Suppressor macrophage (primary cell): ENCODE measurements around the gene LMO7.
"Not testable (repeated sequence)": the region's sequence is repeated elsewhere in the genome, so short reads cannot be mapped to it uniquely, and the experiment has no call there.

ENCODE experiments used
- DNase-seq, 4 experiments: peaks; one replicate each; pipeline ENCODE4 v3.0.0-alpha.2; 2020 to 2022

LMO7 gene

DNA sequence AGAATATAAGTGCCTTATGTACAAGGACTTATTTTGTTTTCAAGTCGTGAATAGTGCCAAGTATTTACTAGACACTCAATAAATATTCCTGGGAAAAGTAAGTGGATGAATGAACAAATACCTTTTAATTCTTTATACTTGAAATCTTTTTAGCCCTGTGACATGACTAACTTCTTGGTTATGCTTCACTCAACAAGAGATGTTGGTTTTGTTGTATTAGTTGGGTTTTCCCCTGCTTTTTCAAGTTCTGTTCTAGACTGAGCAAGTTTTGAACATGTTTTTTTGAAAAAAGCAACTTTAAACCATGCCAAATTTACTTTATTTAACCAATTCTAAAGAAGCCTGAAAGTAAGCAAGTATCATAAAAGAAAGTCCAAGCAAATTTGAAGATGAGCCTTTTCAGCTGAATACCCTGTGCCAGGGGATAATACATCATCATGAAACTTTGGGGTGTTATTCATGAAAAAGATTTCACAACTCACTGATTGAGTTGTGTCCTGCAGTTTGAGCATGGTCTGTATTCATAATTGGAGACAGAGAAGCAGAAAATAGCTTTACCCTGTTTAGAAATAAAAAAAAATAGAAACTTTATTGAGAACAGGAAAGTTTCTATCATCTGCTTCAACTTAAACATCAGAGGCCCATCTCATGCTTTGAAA, 11.1 kb downstream of the LMO7 start:
- DNase-seq, result no peak

DNA sequence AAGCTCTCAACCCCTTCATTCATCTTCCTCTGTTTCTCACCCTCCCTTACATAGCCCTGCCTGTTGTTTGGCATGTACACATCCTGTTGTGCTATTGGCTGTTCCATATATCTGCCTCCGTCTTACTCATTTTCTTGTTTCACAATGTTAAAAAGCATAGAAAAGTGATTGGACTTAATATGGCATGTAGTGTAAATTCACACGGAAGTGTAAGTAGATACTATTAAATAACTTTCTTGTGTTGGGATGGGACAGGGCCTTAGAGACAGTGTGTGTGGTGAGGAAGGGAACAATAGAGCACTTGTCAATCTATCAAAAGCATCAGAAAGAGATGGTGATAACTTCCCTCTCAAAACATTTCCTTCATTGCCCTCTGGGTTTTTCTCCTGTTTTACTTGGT, 12.3 kb downstream of the LMO7 start:
- DNase-seq, result no peak

- no peak for DNase-seq
Measured at GRCh38 chr13:75651013-75651412, 14.9 kb downstream of the LMO7 start.

DNA sequence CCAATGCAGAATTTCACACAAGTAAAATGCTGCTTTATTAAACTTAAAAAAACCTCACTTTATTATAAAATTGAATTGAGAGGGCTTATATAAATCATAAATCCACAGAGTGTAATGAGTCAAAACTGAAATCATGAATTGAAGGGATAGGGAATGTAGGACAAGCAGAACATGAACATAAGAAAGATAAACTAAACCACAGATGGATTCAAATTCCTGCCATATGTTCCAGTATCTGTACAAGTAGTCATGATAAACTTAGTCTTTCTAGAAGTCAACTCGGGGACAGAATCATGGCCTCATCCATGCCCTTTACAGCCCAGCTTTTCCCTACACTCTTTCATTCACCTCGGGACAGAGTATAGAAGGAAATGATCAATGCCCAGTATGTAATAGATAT, 16.6 kb downstream of the LMO7 start:
- DNase-seq, result no peak

- no peak for DNase-seq
Measured at GRCh38 chr13:75656425-75656989, 20.4 kb downstream of the LMO7 start.

DNA sequence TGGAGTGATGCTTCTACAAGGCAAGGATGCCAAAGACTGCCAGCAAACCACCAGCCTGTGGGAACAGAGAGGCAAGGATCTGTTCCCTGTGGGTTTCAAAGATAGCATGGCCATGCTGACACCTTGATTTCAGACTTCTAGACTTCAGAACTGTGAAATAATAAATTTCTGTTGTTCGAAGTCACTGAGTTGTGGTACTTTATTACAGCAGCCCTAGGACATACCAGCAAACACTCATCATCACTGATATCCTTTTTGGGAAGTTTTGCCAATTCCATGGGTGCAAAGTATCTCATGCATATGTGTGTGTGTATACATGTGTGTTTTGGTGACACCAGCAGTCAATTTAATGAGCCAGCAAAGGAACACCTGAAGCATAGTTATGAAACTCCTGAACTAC, 21.0 kb downstream of the LMO7 start:
- no peak for DNase-seq

DNA sequence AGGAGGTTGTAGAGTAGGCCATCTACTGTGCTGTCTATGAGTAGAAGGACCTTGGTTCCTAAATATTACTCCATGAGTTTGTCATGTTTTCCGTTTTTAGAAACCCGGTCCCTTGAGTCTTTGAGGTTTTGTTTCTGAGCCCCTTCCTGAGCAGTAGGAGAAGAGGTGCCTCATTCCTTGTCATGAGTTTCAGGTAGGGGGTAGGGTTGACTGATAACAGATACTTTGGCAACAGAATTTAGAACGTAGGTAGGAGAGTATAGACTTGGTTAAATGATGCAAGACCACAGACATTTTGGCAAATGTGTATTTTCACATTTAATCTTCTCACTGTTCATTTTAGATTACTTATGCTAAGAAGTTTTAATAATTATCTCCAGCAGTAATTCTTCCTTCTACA, 24.6 kb downstream of the LMO7 start:
- no peak for DNase-seq

GRCh38 chr13:75661443-75661842, 25.3 kb downstream of the LMO7 start:
- no peak for DNase-seq

DNA sequence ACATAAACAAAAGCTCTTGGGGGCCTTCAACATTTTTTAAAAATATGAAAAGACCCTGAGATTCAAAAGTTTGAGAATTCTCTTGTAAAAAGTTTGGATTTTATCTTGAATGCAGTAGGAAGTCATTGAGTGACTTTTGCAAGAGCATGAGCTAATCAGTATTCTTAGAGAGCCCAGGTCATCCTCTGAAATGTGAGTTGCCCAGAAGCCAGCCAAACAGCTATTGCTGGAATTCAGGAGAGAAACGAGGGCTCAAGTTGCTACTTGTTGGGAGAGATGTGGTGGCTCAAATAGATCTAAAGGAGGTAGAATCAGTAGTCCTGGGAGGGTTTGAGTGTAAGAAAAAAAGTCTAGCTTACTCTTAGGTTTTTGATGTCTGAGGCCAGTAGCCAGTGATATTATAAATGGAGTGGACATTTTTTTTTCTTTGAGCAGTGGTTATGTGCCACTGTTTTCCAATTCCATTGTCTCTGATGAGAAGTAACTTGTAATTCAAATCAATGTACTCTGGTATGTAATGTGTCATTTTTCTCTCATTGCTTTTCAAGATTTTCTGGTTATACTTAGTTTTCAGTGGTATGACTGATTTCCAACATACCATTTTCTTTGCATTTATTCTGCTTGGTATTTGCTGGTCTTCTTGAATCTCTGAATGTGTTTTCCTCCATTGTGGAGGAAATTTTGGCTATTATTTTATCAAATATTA, 30.7 kb downstream of the LMO7 start:
- peak in 2 of 4 experiments; percentile 1 to 7 for DNase-seq

DNA sequence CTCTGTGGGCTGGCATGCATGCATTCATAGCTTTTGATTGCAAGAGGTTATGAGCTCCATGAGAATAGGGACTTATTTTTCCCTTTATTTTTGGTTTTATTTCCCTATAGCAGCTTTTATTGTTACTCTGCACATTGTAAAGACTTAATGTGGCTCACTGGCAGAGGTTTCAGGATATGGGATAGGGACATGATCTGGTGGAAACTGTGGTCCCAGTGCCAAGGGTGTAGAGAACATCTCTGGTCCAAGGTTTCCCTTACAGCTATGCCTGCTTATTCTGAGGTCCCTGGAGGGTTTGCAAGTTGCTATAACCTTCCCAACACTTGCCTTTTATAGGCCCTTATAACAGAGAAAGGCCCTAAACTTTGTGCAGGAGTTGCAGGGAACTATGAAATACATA, 33.6 kb downstream of the LMO7 start:
- DNase-seq, result no peak

- no peak for DNase-seq
Measured at GRCh38 chr13:75670496-75670895, 34.4 kb downstream of the LMO7 start.

DNA sequence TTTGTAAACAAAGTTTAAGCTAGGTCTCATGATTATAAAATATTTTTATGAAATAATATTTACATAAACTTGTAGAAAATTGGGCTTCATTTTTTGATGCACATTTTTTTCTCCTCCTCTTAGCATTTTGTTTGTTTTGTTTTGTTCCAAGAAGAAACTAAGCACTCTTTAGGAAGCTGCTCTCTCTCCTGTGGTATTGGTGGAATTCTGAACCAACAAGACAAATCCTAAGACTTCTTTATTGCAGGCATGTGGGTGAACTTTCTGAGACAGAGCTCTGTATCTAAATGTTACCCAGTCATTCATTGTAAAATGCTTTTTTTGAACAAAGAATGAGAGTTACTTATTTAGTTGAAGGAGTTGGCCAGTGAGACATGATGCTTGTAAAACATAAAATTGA, 39.3 kb downstream of the LMO7 start:
- DNase-seq, result no peak

DNA sequence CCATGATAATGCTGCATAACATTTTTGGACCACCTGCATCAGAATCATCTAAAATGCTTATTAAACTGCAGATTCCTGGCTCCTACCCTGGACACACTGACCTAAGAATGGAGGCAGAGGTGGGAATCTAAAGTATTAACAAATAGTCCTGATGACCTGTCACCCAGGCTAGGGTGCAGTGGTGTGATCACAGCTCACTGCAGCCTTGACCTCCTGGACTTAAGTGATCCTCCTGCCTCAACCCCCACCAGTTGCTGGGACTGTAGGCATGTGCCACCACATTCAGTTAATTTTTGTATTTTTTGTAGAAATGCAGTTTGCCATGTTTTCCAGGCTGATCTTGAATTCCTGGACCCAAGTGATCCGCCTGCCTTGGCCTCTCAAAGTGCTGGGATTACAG, 43.3 kb downstream of the LMO7 start:
- DNase-seq, result no peak

DNA sequence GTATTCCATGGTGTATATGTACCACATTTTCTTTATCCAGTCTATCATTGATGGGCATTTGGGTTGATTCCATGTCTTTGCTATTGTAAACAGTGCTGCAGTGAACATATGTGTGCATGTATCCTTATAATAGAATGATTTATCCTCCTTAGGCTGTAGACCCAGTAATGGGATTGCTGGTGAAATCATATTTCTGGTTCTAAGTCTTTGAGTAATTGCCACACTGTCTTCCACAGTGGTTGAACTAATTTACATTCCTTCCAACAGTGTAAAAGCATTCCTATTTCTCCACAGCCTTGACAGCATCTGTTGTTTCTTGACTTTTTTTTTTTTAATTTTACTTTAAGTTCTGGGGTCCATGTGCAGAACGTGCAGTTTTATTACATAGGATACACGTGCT, 44.1 kb downstream of the LMO7 start:
- DNase-seq, result not testable (repeated sequence)

DNA sequence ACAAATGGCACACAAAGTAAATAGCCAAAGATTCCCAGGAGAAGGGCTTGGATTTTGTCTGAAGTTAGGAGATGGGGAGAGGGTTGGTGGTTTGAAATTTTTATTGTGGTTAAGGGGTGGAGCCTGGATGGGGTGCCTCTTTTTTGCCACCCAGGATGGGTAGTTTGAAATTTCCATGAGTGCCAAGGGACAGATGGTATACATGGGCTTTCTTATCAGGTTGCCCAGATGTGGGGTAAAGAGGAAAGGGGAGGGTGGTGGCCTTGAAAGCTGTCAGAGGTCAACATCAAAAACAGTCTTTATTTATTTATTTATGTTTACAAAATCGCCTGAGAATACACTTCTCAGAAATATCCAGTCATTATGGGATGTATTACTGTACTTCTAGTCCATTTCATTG, 46.2 kb downstream of the LMO7 start:
- no peak for DNase-seq

DNA sequence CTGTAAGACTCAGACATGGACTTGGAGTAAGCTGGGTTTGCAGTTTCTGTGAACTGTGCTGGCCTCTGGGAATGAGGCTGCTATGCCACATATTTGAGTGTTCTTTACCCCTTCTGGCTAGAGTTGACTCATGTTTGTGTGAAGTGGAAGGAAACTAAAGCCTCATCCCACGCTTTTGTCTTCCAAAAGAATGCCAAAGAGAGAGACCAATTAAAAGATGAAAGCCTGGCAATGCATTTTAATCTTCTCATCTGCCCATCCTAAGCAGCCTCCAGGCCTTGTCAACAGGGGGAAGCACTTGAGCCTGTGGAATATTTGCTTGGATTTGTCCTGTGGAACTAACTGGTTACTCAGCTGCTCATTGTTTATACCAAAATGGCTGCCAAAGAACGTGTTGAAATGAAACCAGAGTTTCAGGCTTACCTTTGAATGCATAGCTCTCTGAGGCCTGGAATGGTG, 49.1 kb downstream of the LMO7 start:
- no peak for DNase-seq

- peak in 2 of 4 experiments; percentile 19 to 31 for DNase-seq
Measured at GRCh38 chr13:75687150-75687763, 51.1 kb downstream of the LMO7 start.

GRCh38 chr13:75689686-75690085, 53.6 kb downstream of the LMO7 start:
- DNase-seq, result no peak

GRCh38 chr13:75690607-75691006, 54.5 kb downstream of the LMO7 start:
- no peak for DNase-seq

DNA sequence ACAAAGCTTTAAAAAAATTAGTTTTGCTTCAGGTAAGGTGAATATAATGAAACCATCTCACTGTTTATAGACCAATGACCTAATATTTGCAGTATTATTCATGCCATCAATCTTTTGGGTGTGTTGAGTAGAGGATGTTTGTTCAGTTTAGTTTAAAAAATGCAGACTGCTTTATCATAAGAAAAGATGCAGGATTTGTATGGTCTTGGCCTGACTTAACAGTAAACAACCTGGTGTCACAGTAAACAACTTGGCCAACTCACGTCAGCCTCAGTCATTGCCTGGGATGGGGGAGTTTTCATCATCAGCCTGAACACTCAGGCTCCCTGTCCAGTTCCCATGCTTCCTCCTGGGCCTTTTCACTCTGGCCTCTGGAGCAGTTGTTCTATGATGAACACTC, 55.1 kb downstream of the LMO7 start:
- DNase-seq, result no peak

DNA sequence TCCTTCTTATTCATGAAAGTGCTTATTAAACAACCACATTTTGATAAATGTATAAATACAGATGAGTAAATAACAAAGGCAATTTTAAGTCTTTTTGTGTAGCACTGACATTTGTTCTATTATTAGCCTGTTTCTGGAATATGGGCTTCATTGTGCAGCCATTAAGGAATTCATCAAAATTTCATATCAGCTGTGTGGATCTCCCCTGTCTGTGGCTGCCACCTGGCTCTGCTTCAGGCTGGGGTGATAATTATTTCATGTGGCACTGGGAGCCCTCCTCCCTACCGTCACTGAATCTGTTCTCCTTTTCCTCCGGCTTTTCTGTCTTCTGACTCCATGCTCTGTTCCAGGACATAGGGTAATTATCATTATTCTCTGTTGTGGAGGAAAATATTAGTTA, 57.1 kb downstream of the LMO7 start:
- no peak for DNase-seq

DNA sequence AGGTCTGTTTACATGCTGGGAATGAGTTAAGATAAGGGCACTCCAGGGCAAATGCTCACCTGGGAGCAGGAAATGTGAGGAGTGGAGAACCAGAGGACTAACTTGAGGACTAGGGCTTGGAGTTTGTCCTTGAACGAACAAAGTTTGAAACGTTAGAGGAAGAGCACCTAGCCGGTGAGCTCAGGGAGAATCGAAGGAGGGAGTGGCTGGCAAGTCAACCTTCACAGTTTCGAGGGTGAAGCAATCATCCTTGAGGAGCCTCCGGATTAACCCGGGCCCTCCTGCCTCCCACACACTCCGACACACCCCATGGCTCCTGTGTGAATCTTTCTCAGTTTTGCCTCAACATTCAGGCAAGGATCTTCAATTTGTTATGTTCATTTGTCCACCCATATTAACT, 58.6 kb downstream of the LMO7 start:
- no peak for DNase-seq

- peak; percentile 76 to 92 (median 82) for DNase-seq
Measured at GRCh38 chr13:75695908-75696307, 59.8 kb downstream of the LMO7 start.

- no peak for DNase-seq
Measured at GRCh38 chr13:75699062-75699461, 62.9 kb downstream of the LMO7 start.
